Stimulated activated naive B cell treated with anti-CD40 and anti-IgM and Interleukin-4, amounts not matched to agents 10 μg/mL and 1 μg/mL and 100 μg/mL, for 72 hours (primary cell): ENCODE data around the gene EPDR1.
A peak's percentile ranks its signal among the peaks of the same experiment; 100 is the strongest.

Source experiments
- ATAC-seq, 2 donors: fragments of 150-1000 bp; cut with Tn5 transposase; replicated peaks; 2 replicates each; pipeline ENCODE4 v1.10.0; 2021; ENCODE audit warnings: moderate library complexity in 1 of 2
- DNase-seq: peaks from one replicate; pipeline ENCODE4 v3.0.0; 2021
- H3K27ac Mint-ChIP-seq: one replicate; pipeline ENCODE4 v1.8.0; 2022; ENCODE audit warnings: mild to moderate bottlenecking, mixed read lengths
- H3K27me3 Mint-ChIP-seq, 2 donors: one replicate each; pipeline ENCODE4 v1.8.0; 2022; ENCODE audit warnings: mixed read lengths in 2 of 2
- H3K36me3 Mint-ChIP-seq, 2 donors: one replicate each; pipeline ENCODE4 v1.8.0; 2022; ENCODE audit warnings: mixed read lengths in 2 of 2, mild to moderate bottlenecking in 1 of 2
- H3K4me1 Mint-ChIP-seq, 2 donors: one replicate each; pipeline ENCODE4 v1.8.0; 2022; ENCODE audit warnings: mixed read lengths in 2 of 2, mild to moderate bottlenecking in 1 of 2
- H3K4me3 Mint-ChIP-seq, 2 donors: one replicate each; pipeline ENCODE4 v1.8.0; 2022; ENCODE audit warnings: mild to moderate bottlenecking in 2 of 2, mixed read lengths in 2 of 2, moderate library complexity in 1 of 2
- H3K9me3 Mint-ChIP-seq, 2 donors: one replicate each; pipeline ENCODE4 v1.8.0; 2022; ENCODE audit warnings: mixed read lengths in 2 of 2, mild to moderate bottlenecking in 1 of 2

Gene EPDR1

GRCh38 chr7:37981664-37982063 is 61.2 kb downstream of the EPDR1 start:
- Mint-ChIP-seq H3K27me3 (no peaks in the 10 kb centered on the region), H3K4me1 (no peaks in the 10 kb centered on the region), H3K9me3 (no peaks in the 10 kb centered on the region), H3K36me3 (no peaks in the 10 kb centered on the region), H3K4me3 (no peak overlapping the region), H3K27ac (no peak overlapping the region)
- DNase-seq (no peak), ATAC-seq (no peak)

GRCh38 chr7:37982423-37982822 is 62.0 kb downstream of the EPDR1 start:
- H3K27ac Mint-ChIP-seq: no peak overlapping the region
- no peak overlapping the region for H3K4me3 Mint-ChIP-seq
- H3K9me3 Mint-ChIP-seq: no peaks in the 10 kb centered on the region
- H3K4me1 Mint-ChIP-seq: peaks cover 0 to under 1% of the 10 kb centered on the region in 2 donors
- no peaks in the 10 kb centered on the region for H3K36me3 Mint-ChIP-seq
- H3K27me3 Mint-ChIP-seq: no peaks in the 10 kb centered on the region
- ATAC-seq: no peak
- no peak for DNase-seq

- ATAC-seq (no peak), DNase-seq (no peak)
- no peaks in the 10 kb centered on the region for H3K27me3 Mint-ChIP-seq
- no peak overlapping the region for H3K4me3 Mint-ChIP-seq
- H3K9me3 Mint-ChIP-seq: no peaks in the 10 kb centered on the region
- peaks cover 3 to 5% of the 10 kb centered on the region in 2 donors for H3K4me1 Mint-ChIP-seq
- no peak overlapping the region for H3K27ac Mint-ChIP-seq
- H3K36me3 Mint-ChIP-seq: no peaks in the 10 kb centered on the region
These were observed 64.4 kb downstream of the EPDR1 start for GRCh38 chr7:37984750-37985390.

DNA sequence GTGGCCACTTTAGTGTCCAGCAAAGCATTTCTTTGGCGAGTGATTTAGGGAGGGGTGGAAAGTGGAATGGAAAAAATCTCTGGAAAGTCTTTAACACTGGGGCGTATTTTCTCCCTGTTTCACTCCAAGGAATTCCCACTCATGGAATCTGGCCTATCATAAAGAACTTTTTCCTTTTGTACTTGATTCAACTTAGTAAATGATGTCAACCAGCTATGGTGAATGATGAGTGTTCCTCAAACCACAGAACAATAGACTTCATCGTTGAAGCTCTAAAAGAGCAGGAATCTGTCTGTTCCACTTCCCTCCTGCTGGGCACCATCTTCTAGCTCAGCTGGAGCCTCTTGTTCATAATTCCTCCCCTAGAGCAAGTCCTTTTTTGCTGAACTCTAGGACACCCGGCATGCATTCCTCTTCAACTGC is 66.5 kb downstream of the EPDR1 start:
- no peak overlapping the region for H3K4me3 Mint-ChIP-seq
- no peaks in the 10 kb centered on the region for H3K27me3 Mint-ChIP-seq
- H3K4me1 Mint-ChIP-seq: peaks cover 3 to 5% of the 10 kb centered on the region in 2 donors
- H3K9me3 Mint-ChIP-seq: no peaks in the 10 kb centered on the region
- no peak overlapping the region for H3K27ac Mint-ChIP-seq
- ATAC-seq: no peak
- DNase-seq: no peak
- no peaks in the 10 kb centered on the region for H3K36me3 Mint-ChIP-seq

DNA sequence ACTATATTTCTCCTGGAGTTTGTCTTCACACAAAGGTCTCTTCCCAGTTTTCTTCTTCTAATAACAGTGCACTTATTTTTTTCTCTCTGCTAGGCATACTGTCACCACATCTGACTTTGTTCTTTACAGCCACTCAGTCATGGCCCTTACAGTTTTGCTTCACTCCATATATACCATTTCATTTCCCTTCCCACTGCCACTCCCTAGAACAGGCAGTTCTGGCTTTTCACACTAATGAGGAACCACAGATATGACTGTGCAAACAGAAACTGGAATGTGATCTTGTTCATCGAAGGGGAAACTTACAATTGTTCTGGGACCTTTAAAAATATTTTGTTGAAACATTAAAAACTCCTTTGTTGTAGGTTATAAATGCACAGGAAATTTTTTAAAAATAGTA is 67.3 kb downstream of the EPDR1 start:
- DNase-seq (no peak), ATAC-seq (peak; percentile 64 to 75)
- Mint-ChIP-seq H3K9me3 (no peaks in the 10 kb centered on the region), H3K27ac (no peak overlapping the region), H3K4me1 (peaks cover 3 to 5% of the 10 kb centered on the region in 2 donors), H3K36me3 (no peaks in the 10 kb centered on the region), H3K4me3 (no peak overlapping the region), H3K27me3 (no peaks in the 10 kb centered on the region)

- Mint-ChIP-seq H3K36me3 (no peaks in the 10 kb centered on the region), H3K27ac (no peak overlapping the region), H3K4me1 (peaks cover 3 to 5% of the 10 kb centered on the region in 2 donors), H3K9me3 (no peaks in the 10 kb centered on the region), H3K4me3 (no peak overlapping the region), H3K27me3 (no peaks in the 10 kb centered on the region)
- no peak for ATAC-seq
- DNase-seq: no peak
These were observed 68.5 kb downstream of the EPDR1 start for GRCh38 chr7:37988721-37989650.

- Mint-ChIP-seq H3K4me3 (no peak overlapping the region), H3K9me3 (no peaks in the 10 kb centered on the region), H3K4me1 (peaks cover 3 to 5% of the 10 kb centered on the region in 2 donors), H3K27me3 (no peaks in the 10 kb centered on the region), H3K27ac (no peak overlapping the region), H3K36me3 (no peaks in the 10 kb centered on the region)
- no peak for ATAC-seq
- no peak for DNase-seq
These were observed 69.9 kb downstream of the EPDR1 start for GRCh38 chr7:37990337-37990736.

- H3K4me1 Mint-ChIP-seq: no peaks in the 10 kb centered on the region
- H3K27me3 Mint-ChIP-seq: no peaks in the 10 kb centered on the region
- peak; percentile 42 to 53 for ATAC-seq
- no peak overlapping the region for H3K4me3 Mint-ChIP-seq
- H3K36me3 Mint-ChIP-seq: peaks cover 0 to 1% of the 10 kb centered on the region in 2 donors
- peaks cover 3 to 14% of the 10 kb centered on the region in 2 donors for H3K9me3 Mint-ChIP-seq
- DNase-seq: no peak
- H3K27ac Mint-ChIP-seq: no peak overlapping the region
These were observed 72.6 kb downstream of the EPDR1 start for GRCh38 chr7:37993060-37993501.

DNA sequence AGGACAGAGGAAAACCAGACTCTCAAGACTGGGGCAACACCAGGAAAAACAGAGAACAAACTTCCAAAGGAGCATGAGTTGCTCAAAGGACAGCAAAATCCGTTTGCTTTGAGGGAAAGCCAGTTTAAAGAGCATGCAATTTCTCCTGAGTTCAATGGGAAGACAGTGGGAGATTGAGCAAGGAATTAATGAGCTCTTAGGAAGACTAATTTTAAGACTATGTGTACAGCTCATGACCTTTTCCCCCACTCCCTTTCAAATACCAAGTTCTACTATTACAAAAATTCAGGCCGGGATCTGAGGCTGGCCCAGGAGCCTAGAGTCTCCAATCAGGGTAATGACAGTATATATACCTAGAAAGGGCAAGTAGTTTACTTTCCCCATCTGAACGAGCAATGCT is 79.2 kb downstream of the EPDR1 start:
- Mint-ChIP-seq H3K4me1 (no peaks in the 10 kb centered on the region), H3K27me3 (no peaks in the 10 kb centered on the region), H3K9me3 (peaks cover 3 to 15% of the 10 kb centered on the region in 2 donors), H3K27ac (no peak overlapping the region), H3K36me3 (peaks cover 0 to 1% of the 10 kb centered on the region in 2 donors), H3K4me3 (no peak overlapping the region)
- DNase-seq (no peak), ATAC-seq (no peak)

GRCh38 chr7:38000272-38000671 is 79.8 kb downstream of the EPDR1 start:
- Mint-ChIP-seq H3K36me3 (peaks cover 0 to 1% of the 10 kb centered on the region in 2 donors), H3K4me1 (no peaks in the 10 kb centered on the region), H3K9me3 (peaks cover 3 to 15% of the 10 kb centered on the region in 2 donors), H3K27me3 (no peaks in the 10 kb centered on the region), H3K4me3 (no peak overlapping the region), H3K27ac (no peak overlapping the region)
- ATAC-seq (no peak), DNase-seq (no peak)
